B cell (primary cell): ENCODE results near the gene MCEMP1.
"Not testable (repeated sequence)": the region's sequence is repeated elsewhere in the genome, so short reads cannot be mapped to it uniquely, and the experiment has no call there.

Experiments used
- CTCF ChIP-seq: fragments of 200-600 bp; IDR thresholded peaks from one replicate; pipeline ENCODE4 v1.8.0; 2022; ENCODE audit warnings: antibody characterized with exemption, mild to moderate bottlenecking
- EZH2 ChIP-seq: IDR thresholded peaks from 2 replicates; pipeline ENCODE4 v1.6.1; 2012; ENCODE audit warnings: borderline replicate concordance, low read depth, mild to moderate bottlenecking, moderate library complexity, low read length; ENCODE audit not compliant: insufficient read depth, poor library complexity, severe bottlenecking

- TF ChIP-seq CTCF, EZH2: not testable (repeated sequence)
Observed at GRCh38 chr19:7643629-7644549, 33.0 kb upstream of the MCEMP1 start.
